ENCODE results near the gene SLC30A3.
"Not testable (repeated sequence)": the region's sequence is repeated elsewhere in the genome, so short reads cannot be mapped to it uniquely, and the experiment has no call there.

SLC30A3 gene

GRCh38 chr2:27284996-27285395, 22.1 kb upstream of the SLC30A3 start:
- DNase-seq, result no peak

GRCh38 chr2:27282892-27283291, 20.0 kb upstream of the SLC30A3 start:
- DNase-seq, result no peak

GRCh38 chr2:27281855-27282559, 19.2 kb upstream of the SLC30A3 start, which contains the start of gene TRIM54:
TRIM54 (plus strand) TSS chr2:27282429; CDS start chr2:27282732, 303 bp downstream.
- no peak for DNase-seq

GRCh38 chr2:27281442-27281841, 18.6 kb upstream of the SLC30A3 start:
- DNase-seq, result no peak

- no peak for DNase-seq
Observed at GRCh38 chr2:27280826-27281225, 18.0 kb upstream of the SLC30A3 start.

- no peak for DNase-seq
Observed at GRCh38 chr2:27278010-27278409, 15.2 kb upstream of the SLC30A3 start.

GRCh38 chr2:27275211-27276150, 12.6 kb upstream of the SLC30A3 start, which contains the start of gene DNAJC5G:
DNAJC5G (plus strand) TSS chr2:27275433; CDS start chr2:27276729, 1,296 bp downstream.
- DNase-seq, result no peak

GRCh38 chr2:27272537-27273522, 10.0 kb upstream of the SLC30A3 start:
- DNase-seq, result not testable (repeated sequence)

- no peak for DNase-seq
Observed at GRCh38 chr2:27271631-27272340, 8.9 kb upstream of the SLC30A3 start.

GRCh38 chr2:27270670-27271069, 7.8 kb upstream of the SLC30A3 start:
- DNase-seq, result no peak

- no peak for DNase-seq
Observed at GRCh38 chr2:27270131-27270530, 7.3 kb upstream of the SLC30A3 start.

- not testable (repeated sequence) for DNase-seq
Observed at GRCh38 chr2:27268296-27268695, 5.4 kb upstream of the SLC30A3 start.

- no peak for DNase-seq
Observed at GRCh38 chr2:27265536-27265870, 2.7 kb upstream of the SLC30A3 start.

GRCh38 chr2:27264753-27265535, 2.1 kb upstream of the SLC30A3 start:
- peak; percentile 15 for DNase-seq

- DNase-seq, result no peak
Observed at GRCh38 chr2:27264253-27264752, 1.5 kb upstream of the SLC30A3 start.

GRCh38 chr2:27263287-27264252, 723 bp upstream of the SLC30A3 start:
- no peak for DNase-seq

- no peak for DNase-seq
Observed at GRCh38 chr2:27261926-27262298, 935 bp downstream of the SLC30A3 start.

GRCh38 chr2:27261241-27261925, 1.5 kb downstream of the SLC30A3 start:
- DNase-seq, result no peak

- DNase-seq, result no peak
Observed at GRCh38 chr2:27258051-27258450, 4.8 kb downstream of the SLC30A3 start.
